Adipose tissue (tissue), 3 donors: ENCODE results near the gene SLC27A2. TPM values are rescaled to one million over a fixed set of nuclear protein-coding genes. Genes with fewer than 3 reads are reported as not detected.
"Not testable (repeated sequence)": the region's sequence is repeated elsewhere in the genome, so short reads cannot be mapped to it uniquely, and the experiment has no call there.

Experiments
- H3K27ac ChIP-seq: one replicate; pipeline ENCODE4 v1.5.1; 2013; ENCODE audit warnings: low read depth, low read length
- WGBS, 3 donors: extraction: QIAGEN DNeasy Blood & Tissue Kit; methylation state at CpG; one replicate each; pipeline ENCODE4 v1.1.7; 2013; 5-methylcytosine and 5-hydroxymethylcytosine counted together
- polyA plus RNA-seq, 3 donors: library from polyadenylated mRNA; stranded (reverse); fragments of 200-250 nt; gene quantifications; one replicate each; pipeline ENCODE4 v1.2.3, GENCODE V29; 2013
- donor health status: healthy with polysubstance abuse.
- donor health status: Bipolar disorder and iron deficiency.
- donor health status: healthy.

SLC27A2 gene
- polyA plus RNA-seq, 3 donors: 3.0 to 6.6 (median 5.5) TPM

DNA sequence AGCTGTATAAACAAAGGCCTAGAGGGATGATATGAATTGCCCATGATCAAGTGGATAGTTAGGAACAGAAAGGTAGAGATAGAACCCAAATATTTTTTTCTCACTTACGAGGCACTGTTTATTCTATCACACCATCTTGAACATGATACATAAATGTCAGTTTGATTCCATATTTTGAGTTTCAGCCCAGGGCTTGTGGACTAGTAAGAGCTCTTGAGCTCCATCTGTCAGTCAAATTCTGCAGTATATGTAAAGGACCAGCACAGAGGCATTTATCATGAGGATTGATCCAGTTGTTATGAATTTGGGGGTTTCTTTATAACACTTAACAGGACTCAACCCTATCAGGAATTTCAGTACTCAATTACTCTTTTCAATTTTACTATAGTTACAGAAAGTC, 4.8 kb downstream of the SLC27A2 start:
- H3K27ac ChIP-seq: no peak overlapping the region

DNA sequence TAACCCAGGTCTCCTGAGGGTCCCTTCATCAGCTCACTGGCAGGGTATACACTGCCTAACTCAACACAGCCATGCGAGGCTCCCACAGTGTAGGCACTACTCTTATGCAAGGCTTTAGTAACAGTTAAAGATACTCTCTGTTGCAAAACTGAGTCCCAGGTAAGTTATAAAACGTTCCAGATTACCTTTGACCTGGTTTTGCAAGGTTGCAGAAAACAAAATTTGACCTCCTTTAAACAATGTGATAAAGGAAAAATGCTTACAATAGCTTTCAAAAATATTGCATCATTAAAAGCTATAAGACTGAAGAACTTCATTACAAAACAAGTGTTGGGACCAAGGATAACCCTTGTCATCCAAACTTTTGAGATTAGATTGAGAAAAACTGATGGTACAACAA, 5.5 kb downstream of the SLC27A2 start:
- no peak overlapping the region for H3K27ac ChIP-seq
- 59 to 67% (median 65%) methylated on average over 2 of the region's 2 CpGs for WGBS, 3 donors

More for the DNA sequence above, 4.8 kb downstream of the SLC27A2 start:
- 89 to 100% (median 96%) methylated on average over 1 of the region's 1 CpG for WGBS, 3 donors

DNA sequence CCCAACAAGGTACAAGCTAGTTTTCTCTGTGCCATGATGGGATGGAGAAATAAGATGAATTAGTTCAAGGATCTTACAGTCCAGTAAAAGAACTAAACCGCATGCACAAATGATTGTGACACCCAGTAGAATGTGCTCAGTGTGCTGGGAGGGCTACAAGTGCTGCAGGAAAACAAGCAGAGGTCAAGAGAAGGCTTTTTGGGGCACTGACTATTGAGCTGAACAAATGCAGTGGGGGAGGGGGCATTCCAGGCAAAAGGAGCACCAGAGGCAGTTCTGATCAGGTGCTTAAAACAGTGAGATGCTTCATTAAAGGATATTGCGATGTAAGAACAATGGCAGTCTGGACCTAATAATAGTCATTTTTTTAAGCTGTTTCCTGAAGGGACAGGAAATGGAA, 6.0 kb downstream of the SLC27A2 start:
- 77 to 93% (median 79%) methylated on average over 2 of the region's 2 CpGs for WGBS, 3 donors
- no peak overlapping the region for H3K27ac ChIP-seq

DNA sequence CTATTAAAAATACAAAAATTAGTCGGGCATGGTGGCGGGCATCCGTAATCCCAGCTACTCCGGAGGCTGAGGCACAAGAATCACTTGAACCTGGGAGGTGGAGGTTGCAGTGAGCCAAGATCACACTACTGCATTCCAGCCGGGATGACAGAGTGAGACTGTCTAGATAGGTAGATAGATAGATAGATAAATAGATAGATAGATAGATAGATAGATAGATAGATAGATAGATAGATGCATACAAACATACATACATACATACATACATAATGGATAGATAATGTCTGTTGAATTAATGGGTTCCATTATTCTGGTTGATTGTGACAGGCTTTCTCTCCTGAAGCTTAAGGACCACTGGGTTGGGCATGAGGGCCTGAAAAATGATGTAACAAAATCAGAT, 6.8 kb downstream of the SLC27A2 start:
- not testable (repeated sequence) for H3K27ac ChIP-seq
- 95 to 99% (median 98%) methylated on average over 5 of the region's 5 CpGs for WGBS, 3 donors

DNA sequence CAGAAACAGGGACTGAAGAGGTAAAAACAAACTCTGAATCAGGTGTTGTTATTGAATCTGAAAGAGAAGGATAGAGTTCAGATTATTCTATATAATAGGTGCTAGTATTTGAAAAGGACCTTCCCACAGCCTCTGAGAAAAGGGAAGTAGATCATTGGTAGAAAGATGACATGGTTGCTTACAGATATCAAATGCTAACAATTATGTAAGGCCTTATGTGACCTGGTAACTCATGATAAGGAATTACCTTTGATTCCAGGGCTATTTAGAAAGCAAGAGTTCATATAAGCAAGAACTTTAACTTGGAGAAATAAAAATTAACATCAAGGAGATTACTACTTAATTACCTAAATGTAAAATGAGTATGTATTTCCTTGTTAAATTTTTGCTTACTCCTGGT, 7.6 kb downstream of the SLC27A2 start:
- H3K27ac ChIP-seq: no peak overlapping the region

DNA sequence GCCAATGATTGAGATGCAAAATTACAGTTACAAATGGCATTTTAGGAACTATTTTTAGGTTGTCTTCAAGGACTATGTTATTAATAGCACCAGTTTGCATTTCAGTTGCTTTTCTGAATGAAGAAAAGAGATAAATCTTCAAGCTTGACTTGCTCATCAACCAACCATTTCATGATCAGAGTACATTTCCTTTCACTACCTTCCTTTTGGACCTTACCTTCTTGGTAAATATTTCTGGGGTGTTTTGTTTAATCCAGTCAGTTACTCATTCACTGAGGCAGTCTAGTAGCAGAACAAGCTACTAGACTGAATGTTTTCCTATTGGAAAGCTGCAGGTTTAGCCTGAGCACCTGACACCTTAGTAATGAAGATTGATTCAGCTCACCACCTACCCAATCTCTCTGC, 8.2 kb downstream of the SLC27A2 start:
- H3K27ac ChIP-seq: no peak overlapping the region

DNA sequence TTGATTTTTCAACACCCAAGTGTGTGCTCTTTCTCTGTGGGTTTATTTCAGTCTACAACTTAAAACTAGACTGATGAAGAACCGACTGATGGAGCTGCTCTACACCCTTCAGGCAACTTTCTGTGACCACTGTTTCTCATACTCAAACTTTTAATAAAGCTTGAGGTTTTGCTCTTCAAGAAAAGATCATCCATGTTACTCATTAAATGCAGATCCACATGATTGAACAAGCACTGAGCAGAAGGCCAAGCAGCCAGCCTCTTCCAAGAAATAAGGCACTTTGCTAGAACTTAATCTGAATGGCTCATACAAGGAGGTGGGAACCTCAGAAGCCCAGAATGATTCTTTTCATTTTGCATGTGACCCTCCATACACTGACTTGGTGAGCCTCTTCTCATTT, 8.7 kb downstream of the SLC27A2 start:
- no peak overlapping the region for H3K27ac ChIP-seq
- WGBS, 3 donors: 81 to 89% (median 81%) methylated on average over 1 of the region's 1 CpG

DNA sequence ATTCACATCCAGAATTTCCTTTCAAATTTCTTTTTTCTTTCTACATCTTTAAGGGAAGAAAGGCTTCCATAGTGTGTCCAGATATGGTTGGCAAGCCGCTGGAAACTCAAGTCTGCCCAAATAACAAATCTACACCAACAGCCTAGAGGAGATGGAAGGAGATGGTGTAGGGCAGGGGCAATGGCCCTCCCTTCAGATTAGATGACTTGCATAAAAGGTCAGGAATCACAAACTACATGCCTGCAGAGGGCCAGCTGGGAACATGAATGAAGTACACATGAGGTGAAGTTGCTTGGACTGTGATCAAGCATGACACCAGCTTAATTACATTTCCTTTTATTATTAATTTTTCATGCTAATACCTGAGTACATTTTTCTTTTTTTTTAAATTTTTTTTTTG, 10.2 kb downstream of the SLC27A2 start:
- no peak overlapping the region for H3K27ac ChIP-seq
- 87 to 100% (median 100%) methylated on average over 1 of the region's 1 CpG for WGBS, 3 donors

DNA sequence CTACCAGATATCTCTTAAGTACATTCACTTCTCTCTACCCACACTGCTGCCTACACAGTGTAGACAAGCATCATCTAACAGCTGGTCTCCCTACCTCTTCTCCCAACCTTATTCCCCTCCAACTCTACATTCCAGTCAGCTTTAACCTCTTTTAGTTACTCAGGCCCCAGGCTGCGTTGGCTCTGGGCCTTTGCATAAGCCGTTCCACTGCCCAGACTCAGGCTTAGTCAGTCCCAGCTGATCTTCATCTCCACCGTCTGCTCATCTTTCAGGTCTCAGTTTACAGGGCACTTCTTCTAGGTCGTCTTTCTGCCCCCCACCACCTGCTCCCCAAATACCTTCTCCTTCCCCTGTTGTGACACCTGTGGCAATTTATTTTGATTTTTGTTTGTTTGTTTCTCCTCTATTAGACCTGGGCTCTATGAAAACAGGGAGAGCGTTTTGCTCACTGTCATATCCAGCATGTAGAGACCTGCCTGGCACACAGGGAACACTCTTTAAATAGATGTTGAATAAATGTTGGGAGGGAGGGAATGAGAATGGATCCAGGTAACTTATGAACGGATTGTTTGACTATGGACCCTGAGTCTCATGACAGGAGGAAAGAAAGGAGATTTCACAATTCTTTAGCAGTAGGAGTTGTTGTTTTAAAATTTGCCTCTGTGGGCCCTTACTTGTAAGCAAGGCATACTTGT, 11.1 kb downstream of the SLC27A2 start:
- H3K27ac ChIP-seq: no peak overlapping the region
- 88 to 92% (median 91%) methylated on average over 6 of the region's 6 CpGs for WGBS, 3 donors

DNA sequence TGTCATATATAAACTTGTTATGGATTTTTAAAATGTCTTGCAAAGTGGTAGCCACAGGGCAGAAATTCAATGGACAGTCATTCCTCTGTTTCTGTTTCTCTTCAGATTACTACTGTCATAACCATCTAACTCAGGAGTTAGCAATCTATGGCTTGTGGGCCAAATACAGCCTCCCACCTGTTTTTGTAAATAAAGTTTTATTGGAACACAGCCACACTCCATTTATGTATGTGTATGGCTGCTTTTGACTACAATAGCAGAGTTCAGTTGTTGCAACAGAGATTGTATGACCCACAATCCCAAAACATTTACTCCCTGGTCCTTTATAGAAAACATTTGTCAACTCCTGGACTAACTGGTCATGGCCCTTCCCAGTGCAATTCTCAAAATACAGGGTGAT, 20.0 kb downstream of the SLC27A2 start:
- H3K27ac ChIP-seq: no peak overlapping the region

DNA sequence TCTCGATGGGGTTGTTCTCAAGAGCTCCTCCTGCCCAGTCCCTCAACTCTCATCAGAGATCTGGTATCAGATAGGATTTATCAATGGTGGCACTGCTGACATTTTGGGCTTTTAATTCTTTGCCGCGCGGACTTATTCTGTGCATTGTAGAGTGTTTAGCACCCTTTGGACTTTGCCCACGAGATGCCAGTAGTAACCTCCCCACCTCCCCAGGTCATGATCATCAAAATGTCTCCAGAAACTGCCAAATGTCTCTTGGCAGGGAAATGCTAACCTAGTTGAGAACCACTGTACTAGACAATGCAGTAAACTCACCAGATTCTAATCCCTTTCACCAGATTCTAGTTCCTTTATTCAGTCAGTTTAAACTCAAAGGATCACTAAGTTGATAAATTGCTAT, 24.0 kb downstream of the SLC27A2 start:
- 86 to 91% (median 87%) methylated on average over 5 of the region's 5 CpGs for WGBS, 3 donors
- H3K27ac ChIP-seq: no peak overlapping the region

DNA sequence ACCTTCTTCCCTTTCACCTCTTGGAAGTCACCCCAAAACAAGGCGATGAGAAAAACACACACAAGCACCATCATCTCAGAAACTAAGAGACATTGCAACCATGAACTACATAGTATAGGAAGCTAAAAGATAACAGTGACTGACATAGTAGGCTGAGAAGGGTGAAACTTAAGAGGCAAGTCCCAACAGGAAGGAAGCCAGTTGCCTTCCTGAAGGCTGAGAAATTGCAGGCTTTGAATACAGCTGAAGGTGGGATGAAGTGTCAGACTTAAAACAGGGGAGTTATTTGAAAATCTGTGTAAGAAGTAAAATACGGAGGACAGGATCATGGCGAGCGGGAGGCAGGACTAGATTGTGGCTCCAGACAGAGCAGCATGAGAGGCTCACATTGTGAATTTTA, 27.8 kb downstream of the SLC27A2 start:
- 82 to 97% (median 88%) methylated on average over 4 of the region's 4 CpGs for WGBS, 3 donors
- H3K27ac ChIP-seq: no peak overlapping the region

DNA sequence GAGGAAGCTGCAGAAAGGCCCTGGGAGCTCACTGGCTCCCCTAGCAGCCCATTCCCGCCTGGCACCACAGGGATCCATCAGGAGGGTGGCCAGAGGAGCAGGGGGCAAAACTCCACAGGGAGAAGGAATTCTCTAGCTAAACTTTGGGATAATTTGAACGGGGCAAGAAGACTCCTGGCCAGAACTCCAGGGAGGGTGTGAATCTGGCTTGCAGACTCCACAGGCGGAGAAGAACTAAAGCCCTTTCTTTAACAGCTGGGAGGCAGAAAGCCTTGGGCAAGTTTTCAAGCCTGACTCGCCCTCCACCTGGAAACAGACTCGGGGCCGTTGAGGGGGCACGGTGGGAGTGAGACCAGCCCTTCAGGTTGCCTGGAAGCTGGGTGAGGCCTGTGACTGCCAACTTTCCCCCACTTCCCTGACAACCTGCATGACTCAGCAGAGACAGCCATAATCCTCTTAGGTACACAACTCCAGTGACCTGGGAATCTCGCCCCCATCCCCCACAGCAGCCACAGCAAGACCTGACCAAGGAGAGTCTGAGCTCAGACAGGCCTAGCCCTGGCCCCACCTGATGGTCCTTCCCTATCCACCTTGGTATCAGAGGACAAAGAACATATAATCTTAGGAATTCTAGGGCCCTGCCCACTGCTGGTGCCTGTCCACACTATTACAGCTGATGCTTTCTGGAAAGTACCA, 28.6 kb downstream of the SLC27A2 start:
- H3K27ac ChIP-seq: no peak overlapping the region
- 77 to 82% (median 80%) methylated on average over 8 of the region's 8 CpGs for whole genome bisulfite sequencing, 3 donors

DNA sequence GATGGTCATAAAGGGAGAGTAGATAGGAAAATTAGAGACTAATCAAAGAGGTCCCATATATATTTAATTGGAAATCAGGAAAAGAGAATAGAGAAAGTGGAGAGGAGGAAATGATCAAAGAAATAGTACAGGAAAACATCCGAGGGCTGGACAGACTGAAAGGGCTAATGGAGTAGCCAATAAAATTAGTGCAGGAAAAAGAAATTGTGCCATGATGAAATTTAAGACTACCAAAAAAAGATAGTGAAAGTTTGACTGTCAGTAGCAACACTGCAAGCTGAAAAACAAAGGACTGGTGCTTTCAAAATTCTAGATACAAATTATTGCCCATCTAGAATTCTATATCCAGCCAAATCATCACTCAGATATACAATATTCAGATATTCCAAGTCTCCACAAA, 36.3 kb downstream of the SLC27A2 start:
- 31 to 58% (median 46%) methylated on average over 1 of the region's 1 CpG for WGBS, 3 donors
- no peak overlapping the region for H3K27ac ChIP-seq

DNA sequence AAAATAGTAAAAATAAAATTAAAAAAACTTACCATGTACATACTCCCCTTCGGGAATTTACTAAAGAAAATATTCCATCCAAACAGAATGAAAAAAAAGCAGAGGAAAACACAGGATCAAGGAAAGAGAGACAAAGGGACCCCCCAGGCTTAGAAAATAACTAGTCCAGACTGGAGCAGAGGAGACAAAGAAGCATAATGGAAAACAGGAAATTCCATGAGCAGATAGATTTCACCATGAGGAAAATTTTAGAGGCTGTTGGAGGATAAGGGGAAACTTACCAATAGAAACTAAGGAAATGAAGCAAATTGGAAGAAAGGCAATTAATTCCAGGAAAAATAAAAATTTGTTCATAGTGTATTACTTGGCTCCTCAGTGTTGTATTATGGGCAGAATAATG, 36.7 kb downstream of the SLC27A2 start:
- WGBS, 3 donors: 80 to 87% (median 85%) methylated on average over 1 of the region's 1 CpG
- H3K27ac ChIP-seq: no peak overlapping the region

DNA sequence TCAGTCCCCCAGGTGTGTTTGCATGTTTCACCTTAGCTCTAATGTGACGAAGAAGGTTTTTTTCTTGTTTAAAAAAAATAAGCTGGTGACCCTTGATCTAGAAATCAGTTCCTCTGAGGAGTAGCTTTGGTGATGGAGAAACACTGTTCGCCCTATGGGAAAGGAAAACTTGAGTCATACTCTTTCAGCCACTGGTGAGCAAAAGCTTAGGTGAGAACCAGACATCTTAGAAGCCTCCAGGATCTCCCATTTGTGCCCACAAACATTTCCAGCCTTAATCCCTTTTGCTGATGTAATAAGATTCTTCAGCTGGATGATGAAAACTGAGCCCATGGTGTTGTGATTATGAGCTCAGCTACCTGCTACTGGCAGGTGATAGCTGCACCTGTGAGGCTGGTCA, 37.8 kb downstream of the SLC27A2 start:
- 82 to 97% (median 94%) methylated on average over 2 of the region's 2 CpGs for WGBS, 3 donors
- H3K27ac ChIP-seq: no peak overlapping the region

DNA sequence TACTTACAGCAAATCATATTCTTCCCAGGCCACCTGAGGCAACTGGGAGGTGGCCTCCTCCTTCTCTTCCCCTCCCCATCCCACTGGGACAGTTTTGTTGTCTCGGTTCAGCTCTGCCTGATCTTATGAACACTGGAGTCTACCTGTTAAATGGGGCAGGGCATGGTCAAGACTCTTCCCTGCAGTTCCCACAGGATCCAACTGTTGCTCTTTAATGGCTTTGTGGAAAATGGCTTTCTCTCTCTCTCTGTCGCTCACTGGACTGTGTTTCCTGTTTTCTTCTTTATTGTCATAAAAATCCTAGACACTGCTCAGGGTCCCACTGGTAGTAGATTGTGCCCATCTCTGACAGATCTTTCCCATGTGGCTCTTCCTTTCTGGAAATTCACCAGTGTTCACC, 40.2 kb downstream of the SLC27A2 start:
- 70 to 82% (median 78%) methylated on average over 2 of the region's 2 CpGs for WGBS, 3 donors
- no peak overlapping the region for H3K27ac ChIP-seq

DNA sequence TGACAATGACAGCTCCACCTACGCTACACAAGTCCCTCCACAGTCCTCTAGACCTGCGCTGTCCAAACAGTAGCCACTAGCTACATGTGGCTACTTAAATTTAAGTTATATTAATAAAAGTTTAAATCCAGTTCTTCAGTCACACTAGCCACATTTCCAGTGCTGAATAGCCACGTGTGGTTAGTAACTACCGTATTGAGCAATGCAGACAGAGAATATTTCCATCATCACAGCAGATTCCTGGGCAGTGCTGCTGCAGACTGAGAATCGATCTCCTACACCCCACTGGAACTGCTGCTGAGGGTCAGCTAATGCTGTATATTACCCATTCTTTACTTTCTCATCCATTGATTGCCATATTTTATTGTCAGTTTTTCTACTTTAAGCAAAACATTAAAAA, 42.6 kb downstream of the SLC27A2 start:
- WGBS, 3 donors: 66 to 74% (median 70%) methylated on average over 5 of the region's 5 CpGs
- H3K27ac ChIP-seq: no peak overlapping the region

DNA sequence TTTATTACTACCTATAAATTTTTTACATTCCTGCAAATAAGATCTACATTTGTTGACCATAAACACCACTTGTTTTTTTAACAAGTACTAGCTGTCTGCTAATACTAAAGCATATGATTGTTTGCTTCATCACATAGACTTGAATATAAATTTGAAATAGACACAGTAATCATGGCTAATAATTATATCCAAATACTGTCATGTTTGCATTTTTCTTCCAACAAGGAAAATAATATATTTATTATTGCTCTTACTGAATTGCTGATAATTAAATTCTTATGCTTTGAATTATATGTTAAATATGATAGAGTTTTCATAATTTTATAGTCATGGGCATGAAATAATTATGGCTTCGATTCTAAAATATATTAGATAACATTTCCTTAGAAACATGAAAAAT, 43.1 kb downstream of the SLC27A2 start:
- 93 to 95% (median 95%) methylated on average over 1 of the region's 1 CpG for WGBS, 3 donors

DNA sequence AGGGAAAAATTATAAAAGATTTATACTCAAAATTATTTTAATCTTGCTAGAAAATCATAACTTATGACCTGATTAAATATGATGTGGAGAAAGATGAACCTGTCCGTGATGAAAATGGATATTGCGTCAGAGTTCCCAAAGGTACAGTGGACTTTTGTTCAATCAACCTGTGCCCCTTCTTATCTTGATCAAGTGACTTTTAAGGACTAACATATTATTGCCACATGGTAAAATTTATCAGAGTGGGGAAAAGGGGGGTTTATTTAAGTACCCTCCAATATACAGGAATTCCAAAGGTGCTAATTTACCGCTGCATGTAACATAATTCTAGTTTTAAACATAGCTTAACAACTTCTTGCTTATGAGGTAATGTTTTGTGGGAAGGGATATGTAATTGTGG, 43.9 kb downstream of the SLC27A2 start:
- no peak overlapping the region for H3K27ac ChIP-seq
- WGBS, 3 donors: 87 to 93% (median 89%) methylated on average over 3 of the region's 3 CpGs

More for the DNA sequence above, 43.1 kb downstream of the SLC27A2 start:
- H3K27ac ChIP-seq: no peak overlapping the region
